Inflammatory macrophage treated with lipopolysaccharide for 4 hours (primary cell): Measurements from ENCODE around the gene TEX14.
"Not testable (repeated sequence)": the region's sequence is repeated elsewhere in the genome, so short reads cannot be mapped to it uniquely, and the experiment has no call there.

Experiments used
- DNase-seq: peaks from one replicate; pipeline ENCODE4 v3.0.0-alpha.2; 2020

Gene TEX14

GRCh38 chr17:58556833-58557250 lies 135.0 kb downstream of the TEX14 start:
- peak; percentile 70 for DNase-seq

GRCh38 chr17:58555109-58555508 lies 136.7 kb downstream of the TEX14 start:
- DNase-seq, result not testable (repeated sequence)

GRCh38 chr17:58541249-58541648 lies 150.6 kb downstream of the TEX14 start:
- peak; percentile 42 for DNase-seq

- DNase-seq, result no peak
These were observed 152.1 kb downstream of the TEX14 start for GRCh38 chr17:58539698-58540097.

- no peak for DNase-seq
These were observed 152.9 kb downstream of the TEX14 start for GRCh38 chr17:58538811-58539409.

GRCh38 chr17:58537266-58537665 lies 154.6 kb downstream of the TEX14 start:
- no peak for DNase-seq

- no peak for DNase-seq
These were observed 155.3 kb downstream of the TEX14 start for GRCh38 chr17:58536542-58536941.

GRCh38 chr17:58535431-58535830 lies 156.4 kb downstream of the TEX14 start:
- no peak for DNase-seq

- peak; percentile 95 for DNase-seq
These were observed 156.9 kb downstream of the TEX14 start for GRCh38 chr17:58534901-58535421.

- DNase-seq, result no peak
These were observed 157.5 kb downstream of the TEX14 start for GRCh38 chr17:58534331-58534730.

GRCh38 chr17:58533616-58534188 lies 158.1 kb downstream of the TEX14 start:
- DNase-seq, result no peak

GRCh38 chr17:58532555-58532951 lies 159.3 kb downstream of the TEX14 start:
- no peak for DNase-seq

GRCh38 chr17:58531661-58532554 lies 159.9 kb downstream of the TEX14 start:
- DNase-seq, result peak; percentile 49

- no peak for DNase-seq
These were observed 160.7 kb downstream of the TEX14 start for GRCh38 chr17:58531122-58531521.

- no peak for DNase-seq
These were observed 161.2 kb downstream of the TEX14 start for GRCh38 chr17:58530655-58531054.

- DNase-seq, result no peak
These were observed 162.6 kb downstream of the TEX14 start for GRCh38 chr17:58529275-58529674.

- no peak for DNase-seq
These were observed 163.4 kb downstream of the TEX14 start for GRCh38 chr17:58528443-58528842.

- peak; percentile 66 for DNase-seq
These were observed 163.9 kb downstream of the TEX14 start for GRCh38 chr17:58527949-58528348.

- DNase-seq, result no peak
These were observed 164.5 kb downstream of the TEX14 start for GRCh38 chr17:58527306-58527705.

GRCh38 chr17:58525239-58525638 lies 166.6 kb downstream of the TEX14 start:
- no peak for DNase-seq

- DNase-seq, result no peak
These were observed 170.2 kb downstream of the TEX14 start for GRCh38 chr17:58521680-58522079.

GRCh38 chr17:58520843-58521430 lies 170.9 kb downstream of the TEX14 start:
- DNase-seq, result peak; percentile 39

- peak; percentile 100 for DNase-seq
These were observed 173.8 kb downstream of the TEX14 start for GRCh38 chr17:58517928-58518609.
